ENCODE measurements around the gene C3orf38. TPM values are rescaled to one million over a fixed set of nuclear protein-coding genes. Genes with fewer than 3 reads are reported as not detected.
"Not testable (repeated sequence)": the region's sequence is repeated elsewhere in the genome, so short reads cannot be mapped to it uniquely, and the experiment has no call there.

The C3orf38 gene
- total RNA-seq: 21.8 and 24.8 TPM in 2 replicates
- polyA plus RNA-seq (2012): 11.5 TPM

- DNase-seq (ENCODE audit: low read depth): peak; percentile 96
Measured at GRCh38 chr3:88149509-88150362, at the start of gene C3orf38. TSS of gene C3orf38 (plus strand) at chr3:88149959. CDS start at chr3:88150053, 94 bp downstream.

DNA sequence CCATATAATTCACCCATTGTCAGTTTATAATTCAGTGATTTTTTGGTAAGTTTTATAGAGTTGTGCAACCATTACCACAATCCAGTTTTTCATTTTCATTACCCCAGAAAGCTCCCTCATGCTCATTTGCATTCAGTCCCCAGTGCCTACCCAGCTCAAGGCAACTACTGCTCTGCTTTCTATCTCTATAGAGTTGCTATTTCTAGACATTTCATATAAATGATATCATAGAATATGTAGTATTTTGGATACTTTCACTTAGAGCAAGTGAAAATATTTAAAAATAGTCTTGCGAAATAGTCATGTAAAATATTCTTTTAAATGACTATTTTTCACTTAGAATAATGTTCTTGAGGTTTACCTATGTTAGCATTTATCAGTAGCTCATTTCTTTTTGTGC, 48.6 kb upstream of the C3orf38 start:
- no peak for DNase-seq (ENCODE audit: low read depth)

DNA sequence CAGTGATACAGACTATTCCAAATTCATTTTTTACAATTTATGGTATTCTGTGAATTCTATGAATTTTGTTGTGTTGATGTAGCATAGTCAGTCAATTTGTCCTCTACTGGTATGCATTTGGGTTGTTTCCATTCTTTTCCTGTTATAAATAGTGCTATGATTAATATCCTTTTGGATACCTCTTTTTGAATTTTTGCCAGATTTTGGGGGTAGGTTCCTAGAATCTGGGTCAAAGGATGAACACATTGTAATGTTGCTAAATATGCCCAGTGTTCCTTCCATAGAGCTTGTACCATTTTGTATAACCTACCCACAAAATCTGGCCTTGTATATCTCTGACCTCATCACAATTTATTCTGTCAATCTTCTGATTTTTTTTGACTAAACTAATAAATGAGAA, 44.4 kb upstream of the C3orf38 start:
- no peak for DNase-seq (ENCODE audit: low read depth)

DNA sequence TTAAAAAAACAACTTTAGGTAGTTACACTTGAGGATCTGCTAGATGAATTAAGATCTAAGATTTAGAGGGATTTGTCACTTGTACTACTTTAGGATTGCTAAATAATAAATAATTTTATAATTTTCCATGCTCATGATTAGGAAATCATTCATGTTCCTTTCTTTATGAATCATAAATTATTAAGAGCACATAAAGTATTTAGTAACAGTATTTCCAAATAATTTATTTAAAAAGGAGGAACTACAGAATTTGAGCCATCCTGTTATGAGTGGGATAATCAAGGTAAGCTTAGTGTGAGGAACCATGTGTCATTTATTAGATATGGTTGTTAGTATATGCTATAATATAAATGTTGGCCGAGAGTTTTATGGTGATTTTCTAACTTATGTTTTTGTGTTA, 37.5 kb upstream of the C3orf38 start:
- DNase-seq (ENCODE audit: low read depth): no peak

DNA sequence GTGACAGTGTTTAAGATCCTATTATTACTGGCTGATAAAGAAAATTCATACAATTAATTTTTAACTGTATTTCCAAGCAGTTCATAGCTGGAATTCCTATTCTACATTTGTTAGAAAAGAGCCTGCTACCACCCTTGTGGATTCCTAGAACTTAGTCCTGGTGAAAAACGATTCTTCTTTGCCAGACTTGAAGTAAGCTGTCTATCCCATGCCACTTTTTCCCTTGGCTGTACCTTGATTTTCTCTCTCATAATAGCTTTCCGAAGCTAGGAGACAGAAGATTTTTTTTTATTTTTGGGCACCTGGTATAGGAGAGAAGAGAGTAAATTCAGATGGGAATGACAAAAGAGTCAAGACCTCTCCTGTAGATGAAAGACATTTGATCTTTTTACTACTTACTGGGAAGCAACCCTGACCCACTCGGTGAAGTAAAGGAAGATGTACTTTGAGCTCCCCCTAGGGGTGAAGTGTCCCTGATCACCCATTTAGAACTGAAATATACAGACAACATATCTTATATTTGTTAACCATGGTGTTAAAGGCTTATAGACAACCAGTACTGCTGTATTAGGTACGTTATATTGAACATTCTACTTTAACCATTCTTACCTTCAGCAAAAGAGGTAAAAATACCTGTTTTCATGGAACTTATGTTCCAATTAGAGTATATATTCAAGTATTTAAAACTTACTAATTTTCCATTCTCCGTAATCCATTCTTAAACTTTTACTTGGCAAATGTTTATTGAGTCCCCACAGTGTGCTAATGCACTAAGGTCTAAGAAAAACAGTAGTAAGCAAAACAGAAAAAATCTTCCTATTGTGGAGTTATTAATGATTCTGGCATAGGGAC, 36.2 kb upstream of the C3orf38 start:
- peak; percentile 82 for DNase-seq (ENCODE audit: low read depth)

- DNase-seq (ENCODE audit: low read depth): no peak
Measured at GRCh38 chr3:88114878-88115549, 34.7 kb upstream of the C3orf38 start.

DNA sequence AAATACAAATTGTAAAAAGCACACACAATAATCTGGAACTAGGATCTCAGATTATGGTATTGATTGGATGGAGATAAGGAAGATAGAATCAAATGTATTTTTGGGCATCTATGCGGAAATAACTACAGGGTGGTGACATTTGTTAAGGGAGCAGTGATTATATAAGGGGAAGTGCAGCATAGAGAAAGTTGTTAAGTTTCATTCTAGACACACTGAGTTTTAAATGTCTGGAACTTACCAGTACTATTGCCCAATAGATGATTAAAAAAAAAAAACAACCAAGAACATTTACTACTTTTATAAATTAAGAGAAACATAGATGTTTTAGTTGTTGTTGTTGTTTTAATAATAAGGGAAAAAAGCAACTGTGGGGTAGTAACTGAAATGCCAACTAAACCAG, 32.1 kb upstream of the C3orf38 start:
- DNase-seq (ENCODE audit: low read depth): no peak

DNA sequence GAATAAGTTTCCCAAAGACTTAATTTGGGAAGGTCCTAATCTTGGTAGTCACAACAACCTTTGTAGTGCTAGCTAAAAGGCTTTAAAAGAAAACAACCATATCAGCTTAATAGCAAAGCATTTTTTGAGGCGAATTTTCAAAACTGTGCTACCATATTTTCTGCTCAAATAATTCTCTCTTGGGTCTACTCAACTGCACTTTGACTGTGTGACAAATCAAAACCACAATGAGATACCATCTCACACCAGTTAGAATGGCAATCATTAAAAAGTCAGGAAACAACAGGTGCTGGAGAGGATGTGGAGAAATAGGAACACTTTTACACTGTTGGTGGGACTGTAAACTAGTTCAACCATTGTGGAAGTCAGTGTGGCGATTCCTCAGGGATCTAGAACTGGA, 31.2 kb upstream of the C3orf38 start:
- DNase-seq (ENCODE audit: low read depth): not testable (repeated sequence)

DNA sequence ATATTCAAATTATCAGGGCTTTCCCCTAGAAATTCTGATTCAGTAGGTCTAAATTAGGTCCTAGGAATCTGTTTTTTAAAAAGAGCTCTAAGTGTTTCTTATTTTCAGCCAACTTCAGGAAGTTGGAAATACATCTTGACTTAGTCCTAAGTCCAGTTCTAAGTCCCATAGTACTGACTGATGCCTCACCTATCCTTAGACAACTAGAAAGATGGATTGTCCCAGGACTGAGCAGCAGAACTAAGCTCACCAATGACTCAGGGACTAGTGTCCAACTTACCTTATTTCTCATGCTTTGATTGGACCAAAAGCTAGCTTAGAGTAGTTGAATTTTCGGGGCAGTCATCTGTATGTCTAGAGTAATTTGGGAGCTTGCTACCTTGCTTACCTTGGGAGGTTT, 26.2 kb upstream of the C3orf38 start:
- DNase-seq (ENCODE audit: low read depth): no peak

DNA sequence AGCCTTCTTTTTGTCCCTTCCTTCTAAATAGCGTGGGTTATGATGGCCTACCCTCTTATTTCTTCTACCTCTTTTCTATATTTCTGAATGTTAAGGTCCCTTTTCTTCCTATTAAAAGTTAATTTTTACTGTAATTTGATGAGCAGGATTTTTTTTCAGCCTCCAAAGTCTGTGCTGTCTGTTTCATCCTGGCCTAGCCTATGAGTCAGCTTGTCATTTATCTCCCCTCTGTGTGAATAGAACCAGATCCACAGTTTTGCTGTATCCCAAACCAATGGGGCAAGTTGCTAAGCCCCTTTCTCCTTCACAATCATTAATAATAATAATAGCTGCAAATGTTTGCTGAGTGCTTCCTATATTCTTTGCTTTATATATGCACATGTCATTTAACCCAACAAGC, 18.1 kb upstream of the C3orf38 start:
- DNase-seq (ENCODE audit: low read depth): peak; percentile 33

DNA sequence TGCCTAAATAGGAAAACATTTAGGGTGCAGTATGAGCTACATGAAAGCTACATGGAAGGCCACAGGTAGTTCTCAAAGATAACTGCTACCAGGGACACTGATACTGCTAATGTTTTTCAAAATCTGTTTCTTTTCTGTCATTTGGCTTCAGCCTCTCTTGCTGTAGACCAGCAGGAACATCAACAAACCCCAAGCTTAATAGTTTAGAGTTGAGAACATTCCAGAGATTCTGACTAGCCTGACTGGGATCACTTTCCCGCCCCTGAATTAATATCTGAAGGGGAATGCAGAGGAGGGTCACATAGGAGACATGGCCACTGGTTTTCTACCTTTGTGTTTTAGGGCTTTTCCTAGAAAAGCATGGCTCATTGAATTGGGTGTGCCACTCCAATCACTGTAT, 16.9 kb upstream of the C3orf38 start:
- DNase-seq (ENCODE audit: low read depth): no peak

GRCh38 chr3:88133711-88134263, 16.0 kb upstream of the C3orf38 start:
- no peak for DNase-seq (ENCODE audit: low read depth)

DNA sequence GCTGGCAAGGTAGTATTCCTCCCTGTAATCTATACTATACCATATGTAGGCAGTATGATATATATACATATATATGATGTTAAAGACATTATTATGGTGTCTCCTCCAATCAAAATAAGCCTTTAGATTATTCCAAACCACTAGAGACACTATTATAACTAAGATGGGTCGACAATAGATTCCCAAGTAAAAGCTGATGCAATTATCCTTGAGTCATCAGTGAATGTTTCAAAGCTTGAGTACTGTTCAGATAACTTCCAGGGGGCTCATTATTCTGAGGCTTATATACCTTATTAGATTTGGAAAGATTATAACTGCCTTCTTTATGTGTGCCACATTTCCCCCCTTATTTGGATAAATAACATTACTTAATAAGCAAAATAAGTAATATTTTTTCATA, 11.9 kb upstream of the C3orf38 start:
- no peak for DNase-seq (ENCODE audit: low read depth)

DNA sequence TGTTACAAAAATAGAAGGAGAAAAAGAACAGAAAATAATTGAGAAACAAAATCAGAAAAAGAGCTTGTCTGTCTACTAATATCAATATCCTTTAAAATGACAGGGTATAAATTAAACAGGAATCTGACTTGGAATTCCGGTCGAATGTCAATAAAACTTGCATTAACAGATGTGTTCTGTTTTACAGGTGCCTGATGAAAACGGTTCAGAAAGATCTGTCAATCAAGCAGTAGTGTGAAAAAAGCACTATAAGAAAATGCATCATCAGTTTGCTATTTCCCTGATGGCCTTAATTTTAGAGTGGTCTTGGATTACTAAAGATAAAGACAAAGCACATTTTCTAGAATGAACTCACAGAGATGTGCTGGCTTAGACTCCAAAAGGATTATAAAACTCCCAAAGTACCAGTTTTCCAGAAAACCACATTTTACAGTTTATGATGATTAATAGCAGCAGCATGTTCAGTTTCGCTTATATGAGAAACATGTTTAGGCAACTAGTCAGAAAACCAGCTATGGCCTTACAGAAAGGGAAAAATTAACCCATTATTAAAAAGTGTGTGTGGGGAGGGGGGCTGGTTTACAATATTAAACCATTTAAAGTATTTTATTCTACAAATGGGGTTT, 8.2 kb upstream of the C3orf38 start:
- DNase-seq (ENCODE audit: low read depth): peak; percentile 61

DNA sequence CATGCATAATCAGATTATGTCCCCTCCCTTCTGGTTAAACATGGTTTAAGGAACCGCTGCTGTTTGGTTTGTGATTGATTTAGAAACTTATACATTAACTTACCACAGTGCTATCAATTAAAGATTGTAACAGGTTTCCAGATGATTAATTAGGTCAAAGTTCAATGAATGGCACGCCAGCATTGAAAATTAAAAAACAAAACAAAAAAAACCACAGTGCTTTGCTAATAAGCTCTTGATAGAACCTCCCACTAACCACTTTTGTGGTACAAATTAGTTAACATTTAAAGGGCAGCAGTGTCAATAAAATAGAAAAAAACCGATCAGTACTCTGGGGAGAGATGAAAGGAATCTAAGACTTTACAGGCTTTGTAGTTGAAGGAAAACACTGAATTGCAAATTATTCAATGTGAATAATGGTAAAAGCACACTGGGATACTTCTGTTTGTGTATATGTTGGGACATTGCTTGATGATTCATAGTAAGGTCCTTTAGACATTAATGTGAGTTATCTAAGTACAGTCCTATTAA, 7.6 kb upstream of the C3orf38 start:
- no peak for DNase-seq (ENCODE audit: low read depth)

GRCh38 chr3:88147261-88147660, 2.5 kb upstream of the C3orf38 start:
- DNase-seq (ENCODE audit: low read depth): no peak

- no peak for DNase-seq (ENCODE audit: low read depth)
Measured at GRCh38 chr3:88148651-88149050, 1.1 kb upstream of the C3orf38 start.

GRCh38 chr3:88149101-88149508, 654 bp upstream of the C3orf38 start:
- DNase-seq (ENCODE audit: low read depth): no peak

GRCh38 chr3:88150371-88150770, 612 bp downstream of the C3orf38 start:
- no peak for DNase-seq (ENCODE audit: low read depth)

GRCh38 chr3:88150806-88151205, 1.0 kb downstream of the C3orf38 start:
- no peak for DNase-seq (ENCODE audit: low read depth)

GRCh38 chr3:88151358-88151757, 1.6 kb downstream of the C3orf38 start:
- DNase-seq (ENCODE audit: low read depth): no peak

All from myocyte (in vitro differentiated cells).